OCI-LY1 (cell line): ENCODE results near the gene DNM2.

Experiments
- H2AFZ ChIP-seq: fragments of 200-600 bp; sonication (generic), shearing (Covaris generic); 2 replicates; pipeline ENCODE4 v1.6.0; 2014; ENCODE audit warnings: antibody characterized with exemption, mild to moderate bottlenecking, low read length
- H3F3A ChIP-seq: fragments of 200-600 bp; sonication (generic), shearing (Covaris generic); 2 replicates; pipeline ENCODE4 v1.6.0; 2014; ENCODE audit warnings: mild to moderate bottlenecking, antibody characterized with exemption, low read length, moderate library complexity; ENCODE audit not compliant: insufficient read depth
- H3K27ac ChIP-seq: fragments of 200-600 bp; sonication (generic); 2 replicates; pipeline ENCODE4 v1.5.1; 2014; ENCODE audit warnings: low read length, mixed run types, mild to moderate bottlenecking, low read depth; ENCODE audit not compliant: poor library complexity, severe bottlenecking
- H3K27me3 ChIP-seq: fragments of 200-600 bp; sonication (generic); 2 replicates; pipeline ENCODE4 v1.6.0; 2014; ENCODE audit warnings: antibody characterized with exemption, mild to moderate bottlenecking, low read length, moderate library complexity; ENCODE audit not compliant: insufficient read depth
- H3K36me3 ChIP-seq: fragments of 200-600 bp; sonication (generic); 2 replicates; pipeline ENCODE4 v1.6.1; 2014; ENCODE audit warnings: mild to moderate bottlenecking, antibody characterized with exemption, low read length, moderate library complexity, mixed read lengths; ENCODE audit not compliant: insufficient read depth
- H3K4me1 ChIP-seq: fragments of 200-600 bp; sonication (generic); 2 replicates; pipeline ENCODE4 v1.5.1; 2014; ENCODE audit warnings: mild to moderate bottlenecking, low read length, moderate library complexity; ENCODE audit not compliant: insufficient read depth, severe bottlenecking
- H3K4me2 ChIP-seq: fragments of 200-600 bp; sonication (generic), shearing (Covaris generic); 2 replicates; pipeline ENCODE4 v1.6.1; 2014; ENCODE audit warnings: low read length
- H3K4me3 ChIP-seq: fragments of 200-600 bp; sonication (generic); 2 replicates; pipeline ENCODE4 v1.5.1; 2014; ENCODE audit warnings: low read length, low read depth, mild to moderate bottlenecking, mixed read lengths; ENCODE audit not compliant: poor library complexity, severe bottlenecking
- H3K79me2 ChIP-seq: fragments of 200-600 bp; shearing (Covaris generic); 2 replicates; pipeline ENCODE4 v1.6.1; 2016; ENCODE audit warnings: mixed run types, low read length, mixed read lengths; ENCODE audit not compliant: insufficient read depth
- H3K9ac ChIP-seq: fragments of 200-600 bp; sonication (generic), shearing (Covaris generic); 2 replicates; pipeline ENCODE4 v1.6.1; 2014; ENCODE audit warnings: mild to moderate bottlenecking, low read length, mixed read lengths
- H3K9me2 ChIP-seq: fragments of 200-600 bp; sonication (generic), shearing (Covaris generic); 2 replicates; pipeline ENCODE4 v1.6.1; 2014; ENCODE audit warnings: low read depth, mild to moderate bottlenecking, low read length, mixed read lengths
- H3K9me3 ChIP-seq: fragments of 200-600 bp; shearing (Covaris generic); 2 replicates; pipeline ENCODE4 v1.6.1; 2014; ENCODE audit warnings: low read length, mixed read lengths
- H4K20me1 ChIP-seq: fragments of 200-600 bp; sonication (generic), shearing (Covaris generic); 2 replicates; pipeline ENCODE4 v1.6.0; 2016; ENCODE audit warnings: mild to moderate bottlenecking, low read length; ENCODE audit not compliant: insufficient read depth
- EZH2 ChIP-seq: fragments of 200-600 bp; sonication (generic), shearing (Covaris generic); IDR thresholded peaks from 2 replicates; pipeline ENCODE4 v1.8.0; 2017; ENCODE audit warnings: borderline replicate concordance, mixed run types, mild to moderate bottlenecking, antibody characterized with exemption, low read length, moderate library complexity, mixed read lengths
- TF ChIP-seq, protein P1 (sequence below): fragments of 200-600 bp; sonication (generic), shearing (Covaris generic); IDR thresholded peaks from 2 replicates; pipeline ENCODE4 v1.5.1; 2017; ENCODE audit warnings: mild to moderate bottlenecking, antibody characterized with exemption, low read length, moderate library complexity, mixed read lengths

DNM2 gene

GRCh38 chr19:10817291-10818038, 99.6 kb downstream of the DNM2 start:
- H3K4me2 ChIP-seq, result no peak overlapping the region
- TF ChIP-seq, protein P1, sequence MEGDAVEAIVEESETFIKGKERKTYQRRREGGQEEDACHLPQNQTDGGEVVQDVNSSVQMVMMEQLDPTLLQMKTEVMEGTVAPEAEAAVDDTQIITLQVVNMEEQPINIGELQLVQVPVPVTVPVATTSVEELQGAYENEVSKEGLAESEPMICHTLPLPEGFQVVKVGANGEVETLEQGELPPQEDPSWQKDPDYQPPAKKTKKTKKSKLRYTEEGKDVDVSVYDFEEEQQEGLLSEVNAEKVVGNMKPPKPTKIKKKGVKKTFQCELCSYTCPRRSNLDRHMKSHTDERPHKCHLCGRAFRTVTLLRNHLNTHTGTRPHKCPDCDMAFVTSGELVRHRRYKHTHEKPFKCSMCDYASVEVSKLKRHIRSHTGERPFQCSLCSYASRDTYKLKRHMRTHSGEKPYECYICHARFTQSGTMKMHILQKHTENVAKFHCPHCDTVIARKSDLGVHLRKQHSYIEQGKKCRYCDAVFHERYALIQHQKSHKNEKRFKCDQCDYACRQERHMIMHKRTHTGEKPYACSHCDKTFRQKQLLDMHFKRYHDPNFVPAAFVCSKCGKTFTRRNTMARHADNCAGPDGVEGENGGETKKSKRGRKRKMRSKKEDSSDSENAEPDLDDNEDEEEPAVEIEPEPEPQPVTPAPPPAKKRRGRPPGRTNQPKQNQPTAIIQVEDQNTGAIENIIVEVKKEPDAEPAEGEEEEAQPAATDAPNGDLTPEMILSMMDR, result no peak
- TF ChIP-seq EZH2, result no peak
- H3K27ac ChIP-seq, result no peak overlapping the region
- H2AFZ ChIP-seq, result no peak overlapping the region
- H3K4me1 ChIP-seq, result no peaks in the 10 kb centered on the region
- H3K27me3 ChIP-seq, result no peaks in the 10 kb centered on the region
- no peaks in the 10 kb centered on the region for H3K9me2 ChIP-seq
- no peaks in the 10 kb centered on the region for H3F3A ChIP-seq
- no peak overlapping the region for H3K4me3 ChIP-seq
- no peaks in the 10 kb centered on the region for H3K79me2 ChIP-seq
- H4K20me1 ChIP-seq, result no peaks in the 10 kb centered on the region
- H3K36me3 ChIP-seq, result peaks cover 35% of the 10 kb centered on the region
- H3K9me3 ChIP-seq, result no peaks in the 10 kb centered on the region
- no peak overlapping the region for H3K9ac ChIP-seq

DNA sequence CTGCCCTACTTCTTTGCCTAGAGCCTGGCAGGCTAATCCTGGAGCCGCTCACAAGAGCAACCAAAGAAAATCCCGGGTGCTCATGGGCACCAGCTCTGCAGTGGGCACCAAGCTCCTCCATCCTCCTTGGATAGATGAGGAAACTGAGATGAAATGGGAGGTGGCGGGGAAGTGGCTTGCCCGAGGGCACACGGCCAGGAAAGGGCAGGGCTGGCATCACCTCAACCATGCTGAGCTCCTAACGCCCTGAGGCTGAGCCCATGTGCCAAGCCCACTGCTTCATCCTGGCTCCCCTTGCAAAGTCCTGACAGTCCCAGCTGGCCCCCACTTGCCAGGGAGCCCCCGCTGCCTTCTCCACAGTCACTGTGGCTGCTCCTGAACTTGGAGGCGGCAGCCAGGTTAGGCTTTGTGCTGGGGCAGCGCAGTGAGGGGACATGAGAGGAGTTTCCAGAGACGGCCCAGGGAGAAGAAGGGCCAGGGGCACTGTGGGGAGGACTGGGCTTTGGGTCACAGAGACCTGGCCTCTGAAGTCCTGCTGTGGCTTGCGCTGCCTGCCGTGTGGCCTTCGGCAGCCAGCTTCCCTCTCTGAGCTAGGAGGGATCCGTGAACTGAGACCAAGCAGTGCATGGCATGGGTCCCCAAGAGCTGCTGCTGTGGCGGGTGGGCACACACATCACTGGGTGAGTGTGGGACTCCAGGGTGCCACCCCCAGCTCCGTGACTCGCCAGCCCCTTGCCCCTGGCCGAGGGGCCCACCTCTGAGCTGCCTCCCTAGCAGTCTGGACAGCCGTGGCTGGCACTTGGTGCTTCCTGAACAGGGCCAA, 100.6 kb downstream of the DNM2 start:
- no peaks in the 10 kb centered on the region for H4K20me1 ChIP-seq
- H3K4me3 ChIP-seq, result no peak overlapping the region
- no peaks in the 10 kb centered on the region for H3K4me1 ChIP-seq

GRCh38 chr19:10819124-10820060, 101.5 kb downstream of the DNM2 start:
- Histone ChIP-seq H3F3A (no peaks in the 10 kb centered on the region), H3K9me2 (no peaks in the 10 kb centered on the region), H3K4me3 (no peak overlapping the region), H3K9me3 (no peaks in the 10 kb centered on the region), H3K79me2 (no peaks in the 10 kb centered on the region), H4K20me1 (no peaks in the 10 kb centered on the region), H2AFZ (no peak overlapping the region), H3K9ac (no peak overlapping the region), H3K27ac (no peak overlapping the region), H3K27me3 (no peaks in the 10 kb centered on the region), H3K4me1 (no peaks in the 10 kb centered on the region), H3K4me2 (no peak overlapping the region), H3K36me3 (peaks cover 44% of the 10 kb centered on the region)
- TF ChIP-seq, protein P1, result no peak
- no peak for TF ChIP-seq EZH2

More for the DNA sequence above, 100.6 kb downstream of the DNM2 start:
- Histone ChIP-seq H3K9me3 (no peaks in the 10 kb centered on the region), H3K79me2 (no peaks in the 10 kb centered on the region), H2AFZ (no peak overlapping the region), H3K9me2 (no peaks in the 10 kb centered on the region), H3K36me3 (peaks cover 37% of the 10 kb centered on the region), H3K27ac (no peak overlapping the region), H3F3A (no peaks in the 10 kb centered on the region), H3K9ac (no peak overlapping the region), H3K4me2 (no peak overlapping the region), H3K27me3 (no peaks in the 10 kb centered on the region)
- TF ChIP-seq, protein P1, result no peak
- no peak for TF ChIP-seq EZH2
